ENCODE data around the gene NKAIN2.

- TF ChIP-seq CTCF (conservative IDR thresholded peaks at IDR 0.05; ENCODE audit: low read depth, low read length): no peak
- no peak for TF ChIP-seq EZH2 (IDR thresholded peaks at IDR 0.05; ENCODE audit: borderline replicate concordance, low read depth, low read length, poor library complexity, severe bottlenecking)
Observed at GRCh38 chr6:124873066-124873410, 1069.4 kb downstream of the NKAIN2 start.
